HepG2 (cell line): ENCODE measurements around the gene ENO2. TPM values are rescaled to one million over a fixed set of nuclear protein-coding genes. Genes with fewer than 3 reads are reported as not detected.
A peak's percentile ranks its signal among the peaks of the same experiment; 100 is the strongest.

Experiments used
- ATAC-seq: fragments of 200-7000 bp; cut with Tn5 transposase; 3 replicates; pipeline ENCODE4 v1.9.1; 2020; ENCODE audit warnings: mild to moderate bottlenecking, moderate library complexity
- BruUV-seq: library from RNA; stranded (reverse); fragments of 400-500 nt; replicated peaks from 2 replicates; lab custom pipeline; 2021; lab: Mats Ljungman, UMichigan
- CTCF ChIA-PET: fragments of 300-600 bp; formaldehyde crosslinking; extraction: SDS; loops from one replicate; lab custom pipeline; 2021; ENCODE audit warnings: low total read pairs, inconsistent platforms, low intra/inter-chr PET ratio; lab: Yijun Ruan, JAX
- POLR2A ChIA-PET: fragments of 350-600 bp; sonication (Branson Sonifier 250); formaldehyde crosslinking; loops from one replicate; lab custom pipeline; 2020; ENCODE audit warnings: antibody characterized with exemption, inconsistent platforms; lab: Yijun Ruan, JAX
- DNase-seq: peaks from one replicate; pipeline ENCODE4 v3.0.0-alpha.2; 2015; ENCODE audit warnings: low spot score
- FAIRE-seq: peaks from 3 replicates; lab custom pipeline; 2011; peaks lifted over from hg19 to GRCh38; lab: Jason Lieb, UNC
- H2AFZ ChIP-seq: one replicate; pipeline ENCODE4 v1.6.1; 2011; ENCODE audit warnings: low read length, inconsistent platforms
- H3K27ac ChIP-seq: fragments of 300-600 bp; 3 replicates; pipeline ENCODE4 v1.8.0; 2011; ENCODE audit warnings: mixed run types, mild to moderate bottlenecking, mixed read lengths, low read length, inconsistent platforms; ENCODE audit not compliant: insufficient read depth; ENCODE audit errors: extremely low read length
- H3K27me3 ChIP-seq, 2 experiments: fragments of 200-600 bp in 1 of 2; 2 replicates in 1 of 2; 3 replicates in 1 of 2; pipeline versions ENCODE4 v1.6.0 to v1.8.0; 2011; ENCODE audit warnings: low read length in 2 of 2, mild to moderate bottlenecking in 2 of 2, moderate library complexity in 2 of 2, inconsistent platforms in 1 of 2; ENCODE audit not compliant: insufficient read depth in 2 of 2, control insufficient read depth in 1 of 2
- H3K36me3 ChIP-seq, 2 experiments: fragments of 200-600 bp in 1 of 2; replicated peaks in 1 of 2; 2 replicates in 1 of 2; 3 replicates in 1 of 2; pipeline versions ENCODE4 v1.5.1 to v1.8.0; 2011; ENCODE audit warnings: low read length in 2 of 2, inconsistent platforms in 1 of 2; ENCODE audit not compliant: insufficient read depth in 2 of 2, control insufficient read depth in 1 of 2
- H3K4me1 ChIP-seq: 2 replicates; pipeline ENCODE4 v1.5.1; 2012; ENCODE audit warnings: low read length, inconsistent platforms; ENCODE audit not compliant: insufficient read depth
- H3K4me2 ChIP-seq: 2 replicates; pipeline ENCODE4 v1.6.0; 2011; ENCODE audit warnings: low read depth, low read length, inconsistent platforms
- H3K4me3 ChIP-seq, 3 experiments: fragments of 200-600 bp in 1 of 3; sonication (generic), shearing (Covaris generic) in 1 of 3; replicated peaks in 1 of 3; 2 replicates each; pipeline ENCODE4 v1.5.1; 2011 to 2016; ENCODE audit warnings: low read length in 3 of 3, inconsistent platforms in 2 of 3, low read depth in 2 of 3, mild to moderate bottlenecking in 2 of 3, control low read depth in 1 of 3, mixed read lengths in 1 of 3; ENCODE audit not compliant: insufficient read depth in 1 of 3
- H3K79me2 ChIP-seq: one replicate; pipeline ENCODE4 v1.6.1; 2011; ENCODE audit warnings: low read length, inconsistent platforms; ENCODE audit not compliant: insufficient read depth
- H3K9ac ChIP-seq: 2 replicates; pipeline ENCODE4 v1.6.0; 2011; ENCODE audit warnings: mild to moderate bottlenecking, low read depth, low read length, inconsistent platforms; ENCODE audit not compliant: insufficient read depth
- H3K9me3 ChIP-seq: 2 replicates; pipeline ENCODE4 v1.5.1; 2012; ENCODE audit warnings: mild to moderate bottlenecking, low read length
- H4K20me1 ChIP-seq: 2 replicates; pipeline ENCODE4 v1.6.0; 2011; ENCODE audit warnings: inconsistent platforms, mild to moderate bottlenecking, low read length, moderate library complexity; ENCODE audit not compliant: insufficient read depth
- CEBPB ChIP-seq: IDR thresholded peaks from 2 replicates; pipeline ENCODE4 v1.6.1; 2011; ENCODE audit warnings: low read depth, low read length, improper control_type of control experiment, borderline replicate concordance
- RBAK ChIP-seq: sonication (generic); formaldehyde crosslinking; IDR thresholded peaks from 2 replicates; pipeline ENCODE4 v1.5.1; 2020; ENCODE audit warnings: mild to moderate bottlenecking, missing genetic modification reagents
- RBFOX2 ChIP-seq: fragments of 200-400 bp; formaldehyde crosslinking; IDR thresholded peaks from 2 replicates; pipeline ENCODE4 v1.6.1; 2017; ENCODE audit warnings: low read depth, mild to moderate bottlenecking, low read length
- RBM22 ChIP-seq: fragments of 200-400 bp; formaldehyde crosslinking; optimal IDR thresholded peaks from 2 replicates; pipeline ENCODE3; 2017; ENCODE audit warnings: mild to moderate bottlenecking, low read length, moderate library complexity
- ZBTB38 ChIP-seq: sonication (generic); formaldehyde crosslinking; IDR thresholded peaks from 2 replicates; pipeline ENCODE4 v1.5.1; 2020; ENCODE audit warnings: mild to moderate bottlenecking, missing genetic modification reagents
- ZNF232 ChIP-seq: sonication (generic); formaldehyde crosslinking; IDR thresholded peaks from 2 replicates; pipeline ENCODE4 v1.4.0; 2020; ENCODE audit warnings: missing genetic modification reagents, borderline replicate concordance
- ZNF24 ChIP-seq: fragments of 450-650 bp; IDR thresholded peaks from 2 replicates; pipeline ENCODE4 v1.6.1; 2017; ENCODE audit warnings: antibody characterized with exemption, mild to moderate bottlenecking
- ZNF362 ChIP-seq: sonication (generic); formaldehyde crosslinking; IDR thresholded peaks from 2 replicates; pipeline ENCODE4 v1.4.0; 2020; ENCODE audit warnings: missing genetic modification reagents, mild to moderate bottlenecking, borderline replicate concordance
- ZSCAN20 ChIP-seq: sonication (generic); formaldehyde crosslinking; IDR thresholded peaks from 2 replicates; pipeline ENCODE4 v1.4.0; 2020; ENCODE audit warnings: missing genetic modification reagents, mild to moderate bottlenecking, borderline replicate concordance
- WGBS: methylation state at CpG from one replicate; pipeline ENCODE4 v1.1.6; 2017; ENCODE audit warnings: low lambda C conversion rate; 5-methylcytosine and 5-hydroxymethylcytosine counted together
- in situ Hi-C: cut with HindIII; loops from 2 replicates; pipeline ENCODE4 v1.10.0; 2017; ENCODE audit warnings: low pct_unique_long_range_greater_than_20kb; ENCODE audit not compliant: extremely low pct_ligation_motif_present
- intact Hi-C: fragments of 100-400 bp; cut with micrococcal nuclease; formaldehyde crosslinking; loops from one replicate; pipeline ENCODE4 v1.10.0; 2022; ENCODE audit not compliant: unreplicated experiment
- polyA plus RNA-seq, 8 experiments: library from polyadenylated mRNA; depleted of rRNA in 3 of 8; stranded (reverse) in 7 of 8; unstranded in 1 of 8; fragments of >200 nt; fragmentation: Illumina TruSeq in 4 of 8; extraction: Trizol in 4 of 8; gene quantifications; 2 replicates each; pipeline versions ENCODE4 v1.2.1 to v1.2.3, GENCODE V29; 2011 to 2016; ENCODE audit warnings: low read depth in 4 of 8, missing spikeins in 1 of 8, mixed read lengths in 1 of 8; ENCODE audit not compliant: insufficient read depth in 1 of 8
- total RNA-seq, 5 experiments: library from RNA; depleted of rRNA; stranded (reverse); fragments of >200 nt; fragmentation: Illumina TruSeq; extraction: Trizol; gene quantifications; 2 replicates each; pipeline ENCODE4 v1.2.3, GENCODE V29; 2016; ENCODE audit warnings: low read depth in 1 of 5

The ENO2 gene
- total and polyA plus RNA-seq, 2 of the 13 experiments (the other 11 are each of a cell fraction or from before 2014, with no cell fraction given) = 19.3 to 136 TPM

- Histone ChIP-seq H3K4me2 (no peak overlapping the region), H3K9me3 (no peaks in the 10 kb centered on the region), H3K4me1 (peaks cover 26% of the 10 kb centered on the region), H2AFZ (no peak overlapping the region), H3K27me3 (no peaks in the 10 kb centered on the region), H3K79me2 (peaks cover 15% of the 10 kb centered on the region), H3K27ac (no peak overlapping the region), H3K4me3 (no peak overlapping the region), H3K9ac (no peak overlapping the region), H4K20me1 (no peaks in the 10 kb centered on the region), H3K36me3 (peaks cover 5 to 36% of the 10 kb centered on the region in 2 experiments; a peak in 3 of 5 replicates)
- TF ChIP-seq ZSCAN20 (CRISPR knock-in tag) (no peak), ZBTB38 (CRISPR knock-in tag) (peak; percentile 23; the same call in 1 of the 2 replicates)
- intact Hi-C loops (no loop called here), in situ Hi-C loops (no loop called here)
- 95% methylated on average over 7 of the region's 7 CpGs for WGBS
- no TSS peak for BruUV-seq
- ChIA-PET CTCF (no interaction called here), POLR2A (no interaction called here)
- ATAC-seq (no peak), DNase-seq (no peak), FAIRE-seq (no peak)
These were observed 5.2 kb downstream of the ENO2 start for GRCh38 chr12:6919588-6919987.

DNA sequence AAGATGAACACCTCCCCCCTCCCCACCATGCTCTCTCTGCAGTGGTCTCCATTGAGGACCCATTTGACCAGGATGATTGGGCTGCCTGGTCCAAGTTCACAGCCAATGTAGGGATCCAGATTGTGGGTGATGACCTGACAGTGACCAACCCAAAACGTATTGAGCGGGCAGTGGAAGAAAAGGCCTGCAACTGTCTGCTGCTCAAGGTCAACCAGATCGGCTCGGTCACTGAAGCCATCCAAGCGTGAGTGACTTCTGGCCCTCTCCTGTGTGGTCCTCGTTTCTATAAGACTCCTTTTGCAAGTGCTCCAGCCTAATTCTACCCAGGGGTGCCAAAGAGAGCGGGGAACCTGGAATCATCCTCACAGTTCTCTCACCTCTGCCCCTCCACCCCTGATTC, 7.2 kb downstream of the ENO2 start:
- POLR2A ChIA-PET = no interaction called here
- no peak for DNase-seq
- Histone ChIP-seq H3K9ac (no peak overlapping the region), H3K27ac (no peak overlapping the region), H3K79me2 (peaks cover 2% of the 10 kb centered on the region), H3K27me3 (no peaks in the 10 kb centered on the region), H3K36me3 (peaks cover 5 to 33% of the 10 kb centered on the region in 2 experiments; a peak in 3 of 5 replicates), H3K4me1 (peaks cover 30% of the 10 kb centered on the region), H4K20me1 (no peaks in the 10 kb centered on the region), H3K9me3 (no peaks in the 10 kb centered on the region), H3K4me3 (no peak overlapping the region), H3K4me2 (no peak overlapping the region), H2AFZ (no peak overlapping the region)
- CTCF ChIA-PET = no interaction called here
- in situ Hi-C loops = no loop called here
- BruUV-seq = no TSS peak
- intact Hi-C loops = no loop called here
- FAIRE-seq = no peak
- no peak for TF ChIP-seq ZNF24
- no peak for TF ChIP-seq CEBPB
- TF ChIP-seq RBAK = no peak
- no peak for TF ChIP-seq ZNF362
- peak; percentile 77 for TF ChIP-seq RBM22
- TF ChIP-seq RBFOX2 = 0 out of 2 replicates have a peak, but pooled peaks have one; percentile 26
- TF ChIP-seq ZNF232 = no peak
- no peak for ATAC-seq
- WGBS = 93% methylated on average over 7 of the region's 7 CpGs
